ENCODE measurements around the gene MVB12B.

- no peak for TF ChIP-seq GATA2 (IDR thresholded peaks at IDR 0.05; ENCODE audit: low read depth, low read length)
- no peak for TF ChIP-seq GATA3 (IDR thresholded peaks at IDR 0.05; ENCODE audit: low read depth, low read length)
Measured at GRCh38 chr9:126347093-126347492, 20.5 kb downstream of the MVB12B start.
